GM08714 (cell line): ENCODE measurements around the gene NLRP3.
"Not testable (repeated sequence)": the region's sequence is repeated elsewhere in the genome, so short reads cannot be mapped to it uniquely, and the experiment has no call there.

Source experiments
- H3K4me3 ChIP-seq: fragments of 200-500 bp; sonication (Bioruptor generic); 2 replicates; pipeline ENCODE4 v1.5.1; 2014; ENCODE audit warnings: mild to moderate bottlenecking, low read length, inconsistent platforms
- ZNF274 ChIP-seq: IDR thresholded peaks from 2 replicates; pipeline ENCODE4 v1.6.1; 2012; ENCODE audit warnings: mild to moderate bottlenecking, low read depth, low read length

Gene NLRP3

DNA sequence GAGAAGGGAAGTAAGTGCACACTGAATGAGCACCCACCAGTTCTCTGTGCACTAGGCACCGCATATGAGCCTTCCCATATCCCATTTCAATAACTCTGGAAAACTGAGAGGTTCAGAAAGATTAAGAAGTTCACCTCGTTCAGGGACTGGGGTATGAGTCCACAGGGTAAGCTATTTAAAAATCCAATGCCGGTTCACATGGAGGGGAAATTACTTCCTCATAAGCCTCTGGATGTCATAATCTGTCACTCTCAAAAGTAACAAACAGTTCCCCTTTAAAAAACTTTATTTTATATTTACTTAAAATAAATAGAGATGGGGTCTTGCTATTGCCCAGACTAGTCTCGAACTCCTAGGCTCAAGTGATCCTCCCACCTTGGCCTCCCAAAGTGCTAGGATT lies 40.0 kb downstream of the NLRP3 start:
- no peak overlapping the region for H3K4me3 ChIP-seq
- no peak for TF ChIP-seq ZNF274

DNA sequence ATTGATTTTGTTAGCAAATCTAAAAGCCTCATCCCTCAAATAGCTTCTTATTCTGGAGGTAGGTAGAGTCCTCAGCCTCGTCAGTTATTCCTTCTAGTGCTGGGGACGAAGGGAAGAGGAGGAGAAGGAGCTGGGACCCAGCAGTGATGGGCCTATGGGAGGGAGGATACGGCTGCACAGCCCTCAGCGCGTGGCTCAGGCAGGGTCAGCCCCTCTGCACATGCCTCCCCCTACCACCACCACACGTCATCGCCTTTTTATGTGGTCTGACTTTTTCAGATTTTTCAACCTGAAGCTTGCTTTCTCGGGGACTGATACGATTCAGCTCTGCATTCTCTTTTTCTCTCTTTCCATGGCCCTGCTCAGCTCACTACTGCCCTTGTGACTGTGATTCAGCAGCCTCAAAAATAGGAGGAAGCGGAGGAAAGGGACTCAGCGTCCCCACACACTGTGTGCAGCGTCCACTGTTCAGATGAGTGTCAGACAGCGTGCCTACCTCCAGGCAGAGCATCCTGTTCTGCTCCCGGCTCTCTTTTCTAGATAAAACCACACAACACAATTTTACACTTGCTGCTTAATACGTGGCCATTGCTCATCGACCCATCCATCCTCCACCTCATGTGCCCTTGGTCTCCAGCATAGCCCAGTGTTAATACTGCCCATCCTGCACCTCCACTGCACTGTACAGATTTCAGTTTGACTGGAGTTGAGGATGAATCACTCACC lies 41.1 kb downstream of the NLRP3 start:
- no peak for TF ChIP-seq ZNF274
- H3K4me3 ChIP-seq, result no peak overlapping the region

DNA sequence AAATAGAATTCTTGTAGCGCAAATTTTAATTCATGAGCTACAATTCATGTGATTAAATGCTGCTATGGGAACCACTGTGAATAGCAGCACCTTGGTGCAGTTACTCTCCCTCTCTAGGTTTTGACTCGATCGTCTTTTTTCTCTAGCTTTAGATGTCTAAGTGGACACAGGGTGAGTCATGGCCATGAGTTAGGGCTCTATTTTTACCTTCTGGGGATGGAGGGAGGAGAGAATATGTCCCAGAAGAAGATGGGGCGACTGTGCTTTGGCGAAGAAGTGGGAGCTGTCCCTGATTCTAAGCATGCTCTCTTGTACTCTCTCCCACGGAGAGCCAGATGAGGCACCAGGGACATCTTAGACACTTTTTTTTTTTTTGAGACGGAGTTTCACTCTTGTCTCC lies 43.5 kb downstream of the NLRP3 start:
- no peak for TF ChIP-seq ZNF274
- H3K4me3 ChIP-seq, result no peak overlapping the region

DNA sequence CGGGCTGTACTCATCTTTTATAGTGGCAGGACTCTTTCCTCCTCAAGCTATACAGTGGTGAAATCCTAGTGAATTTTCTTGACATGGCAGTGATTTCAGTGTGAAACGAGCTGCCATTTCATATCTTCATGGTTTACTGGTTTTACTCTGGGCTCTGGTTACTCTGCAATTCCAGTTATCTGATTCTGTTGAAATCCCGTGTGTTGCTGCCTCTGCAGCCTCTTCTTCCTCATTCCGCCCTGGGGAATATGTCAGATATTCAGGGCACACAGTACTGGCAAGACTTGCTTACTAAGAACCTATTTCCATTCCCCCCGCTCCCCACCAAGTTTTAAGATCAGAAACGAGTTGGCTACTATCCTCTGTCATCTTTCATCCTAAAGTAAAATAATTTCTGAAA lies 49.8 kb downstream of the NLRP3 start:
- TF ChIP-seq ZNF274, result no peak

DNA sequence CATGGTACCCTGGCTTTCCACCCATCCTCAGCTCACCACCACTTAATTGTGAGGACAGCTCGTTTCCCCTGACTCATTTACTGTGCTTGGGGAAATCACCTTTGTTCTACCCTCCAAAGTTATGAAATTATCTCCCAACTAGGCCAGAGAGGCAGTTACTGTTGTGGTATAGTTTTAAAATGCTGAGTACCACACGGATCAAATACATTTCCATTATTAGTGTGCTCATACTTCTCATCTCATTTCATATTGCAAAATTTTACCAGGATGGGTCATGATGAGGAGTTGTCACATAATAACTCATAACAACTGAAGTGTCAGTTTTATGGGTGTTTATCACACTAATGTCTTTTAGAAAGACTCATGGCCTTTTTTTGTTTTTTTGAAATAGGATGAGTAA lies 51.2 kb downstream of the NLRP3 start:
- no peak overlapping the region for H3K4me3 ChIP-seq
- no peak for TF ChIP-seq ZNF274

More for the DNA sequence above, 49.8 kb downstream of the NLRP3 start:
- no peak overlapping the region for H3K4me3 ChIP-seq

DNA sequence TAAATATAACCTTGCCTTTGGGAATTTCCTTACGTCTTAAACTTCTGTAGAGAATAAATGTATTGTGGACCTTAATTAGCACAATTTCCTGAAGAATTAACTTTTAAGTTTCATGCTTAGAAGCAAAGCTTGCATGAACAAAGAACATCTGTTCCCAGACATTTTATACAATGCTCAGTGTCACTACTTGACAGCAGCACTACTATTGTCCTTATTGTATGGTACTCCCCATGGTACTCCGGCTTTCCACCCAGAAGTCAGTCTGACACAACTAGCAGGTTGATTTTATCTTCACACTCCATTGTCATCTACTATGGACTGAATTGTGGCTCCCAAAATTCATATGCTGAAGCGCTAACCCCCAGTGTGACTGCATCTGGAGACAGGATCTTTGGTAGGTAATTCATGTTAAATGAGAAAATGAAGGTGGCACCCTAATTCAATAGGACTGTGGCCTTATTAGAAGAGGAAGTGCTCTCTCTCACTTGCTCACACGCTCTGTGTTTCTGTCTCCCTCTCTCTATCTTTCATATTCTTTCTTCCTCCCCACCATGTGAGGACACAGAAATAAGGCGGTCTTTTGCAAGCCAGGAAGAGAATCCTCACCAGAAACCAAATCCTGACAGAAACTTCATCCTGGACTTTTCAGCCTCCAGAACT lies 52.6 kb downstream of the NLRP3 start:
- TF ChIP-seq ZNF274, result no peak
- H3K4me3 ChIP-seq, result no peak overlapping the region

DNA sequence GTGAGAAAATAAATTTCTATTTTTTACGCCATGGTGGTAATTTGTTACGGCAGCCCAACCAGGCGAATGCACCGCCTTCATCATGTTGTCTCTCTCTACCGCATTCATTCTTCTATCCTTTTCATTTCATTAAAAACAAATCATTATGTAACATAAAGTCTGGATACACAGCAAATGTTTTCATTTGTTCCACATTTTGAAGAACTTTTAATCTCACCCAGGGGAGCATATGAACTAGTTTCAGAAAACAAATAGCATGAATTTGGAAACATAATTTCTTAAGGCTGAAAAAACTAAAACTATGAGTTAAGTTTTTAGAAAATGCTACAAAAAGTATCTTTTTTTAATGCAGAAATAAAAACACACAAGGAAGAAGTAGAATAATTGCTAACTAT lies 53.2 kb downstream of the NLRP3 start:
- TF ChIP-seq ZNF274, result no peak
- no peak overlapping the region for H3K4me3 ChIP-seq

DNA sequence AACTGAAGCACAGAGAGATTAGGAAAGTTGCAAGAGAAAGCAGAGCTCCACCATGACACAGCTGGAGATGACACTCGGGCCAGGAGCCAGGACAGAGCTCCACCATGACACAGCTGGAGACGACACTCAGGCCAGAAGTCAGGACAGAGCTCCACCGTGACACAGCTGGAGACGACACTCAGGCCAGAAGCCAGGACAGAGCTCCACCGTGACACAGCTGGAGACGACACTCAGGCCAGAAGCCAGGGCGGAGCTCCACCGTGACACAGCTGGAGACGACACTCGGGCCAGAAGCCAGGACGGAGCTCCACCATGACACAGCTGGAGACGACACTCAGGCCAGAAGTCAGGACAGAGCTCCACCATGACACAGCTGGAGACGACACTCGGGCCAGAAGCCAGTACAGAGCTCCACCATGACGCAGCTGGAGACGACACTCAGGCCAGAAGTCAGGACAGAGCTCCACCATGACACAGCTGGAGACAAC lies 55.0 kb downstream of the NLRP3 start:
- not testable (repeated sequence) for H3K4me3 ChIP-seq

DNA sequence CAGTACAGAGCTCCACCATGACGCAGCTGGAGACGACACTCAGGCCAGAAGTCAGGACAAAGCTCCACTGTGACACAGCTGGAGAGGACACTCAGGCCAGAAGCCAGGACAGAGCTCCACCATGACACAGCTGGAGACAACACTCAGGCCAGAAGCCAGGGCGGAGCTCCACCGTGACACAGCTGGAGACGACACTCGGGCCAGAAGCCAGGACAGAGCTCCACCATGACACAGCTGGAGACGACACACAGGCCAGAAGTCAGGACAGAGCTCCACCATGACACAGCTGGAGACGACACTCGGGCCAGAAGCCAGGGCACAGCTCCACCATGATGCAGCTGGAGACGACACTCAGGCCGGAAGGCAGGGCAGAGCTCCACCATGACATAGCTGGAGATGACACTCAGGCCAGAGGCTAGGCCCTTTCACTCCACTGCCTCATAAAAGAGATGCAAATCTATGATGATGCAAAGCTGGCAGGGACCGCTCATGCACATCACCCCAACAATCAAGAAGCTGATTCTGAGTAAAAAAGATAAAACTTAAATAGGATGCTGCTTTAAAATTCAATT lies 55.6 kb downstream of the NLRP3 start:
- no peak overlapping the region for H3K4me3 ChIP-seq
- TF ChIP-seq ZNF274, result no peak

DNA sequence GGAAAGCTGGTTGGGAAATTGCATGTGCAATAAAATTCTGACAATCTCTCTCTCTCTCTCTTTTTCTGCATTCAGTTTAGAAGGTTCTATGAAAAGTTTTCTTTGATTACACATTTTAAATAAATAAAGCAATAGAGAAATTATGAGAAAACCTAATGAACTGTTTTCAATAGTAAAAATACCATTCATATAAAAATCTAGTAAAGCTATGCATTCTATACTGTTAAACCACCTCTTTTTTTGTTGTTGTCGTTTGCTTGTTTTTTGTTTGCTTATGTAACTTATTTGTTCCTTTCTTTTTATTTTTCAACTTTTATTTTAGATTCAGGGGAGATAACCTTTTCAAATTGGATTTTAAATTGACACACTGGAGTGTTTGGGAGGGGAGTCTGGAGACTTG lies 56.1 kb downstream of the NLRP3 start:
- no peak for TF ChIP-seq ZNF274
- no peak overlapping the region for H3K4me3 ChIP-seq

DNA sequence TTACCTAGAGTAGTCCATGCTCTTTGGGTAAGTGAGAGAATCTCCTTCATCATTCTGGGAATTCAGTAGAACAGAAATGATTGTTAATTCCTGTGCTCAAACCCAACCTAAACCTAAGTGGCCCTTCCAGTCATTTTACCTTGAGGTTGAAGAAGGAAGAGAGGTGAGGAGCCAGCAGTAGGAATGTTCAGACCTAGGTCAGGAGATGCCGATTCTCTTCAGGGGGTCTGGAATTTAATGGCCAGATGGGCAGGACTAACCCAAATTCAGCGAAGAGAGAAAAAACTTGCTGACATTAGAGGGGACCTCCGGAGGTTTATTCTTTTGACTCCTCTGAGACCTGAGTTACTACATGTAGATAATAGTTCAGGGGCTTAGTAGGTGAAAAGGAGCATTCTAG lies 58.4 kb downstream of the NLRP3 start:
- no peak for TF ChIP-seq ZNF274

DNA sequence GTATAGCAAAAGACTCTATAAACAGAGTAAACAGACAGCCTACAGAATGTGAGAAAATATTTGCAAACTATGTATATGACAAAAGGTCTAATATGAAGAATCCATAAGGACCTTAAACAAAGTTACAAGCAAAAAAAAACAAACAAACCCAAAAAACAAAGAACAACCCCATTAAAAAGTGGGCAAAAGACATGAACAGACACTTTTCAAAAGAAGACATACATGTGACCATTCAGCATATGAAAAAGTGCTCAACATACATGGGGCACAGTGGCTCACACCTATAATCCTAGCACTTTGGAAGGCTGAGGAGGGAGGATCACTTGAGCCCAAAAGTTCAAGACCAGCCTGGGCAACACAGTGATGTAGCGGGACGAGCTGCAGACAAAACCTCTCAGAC lies 59.8 kb downstream of the NLRP3 start:
- TF ChIP-seq ZNF274, result no peak
- H3K4me3 ChIP-seq, result no peak overlapping the region

More for the DNA sequence above, 58.4 kb downstream of the NLRP3 start:
- no peak overlapping the region for H3K4me3 ChIP-seq

DNA sequence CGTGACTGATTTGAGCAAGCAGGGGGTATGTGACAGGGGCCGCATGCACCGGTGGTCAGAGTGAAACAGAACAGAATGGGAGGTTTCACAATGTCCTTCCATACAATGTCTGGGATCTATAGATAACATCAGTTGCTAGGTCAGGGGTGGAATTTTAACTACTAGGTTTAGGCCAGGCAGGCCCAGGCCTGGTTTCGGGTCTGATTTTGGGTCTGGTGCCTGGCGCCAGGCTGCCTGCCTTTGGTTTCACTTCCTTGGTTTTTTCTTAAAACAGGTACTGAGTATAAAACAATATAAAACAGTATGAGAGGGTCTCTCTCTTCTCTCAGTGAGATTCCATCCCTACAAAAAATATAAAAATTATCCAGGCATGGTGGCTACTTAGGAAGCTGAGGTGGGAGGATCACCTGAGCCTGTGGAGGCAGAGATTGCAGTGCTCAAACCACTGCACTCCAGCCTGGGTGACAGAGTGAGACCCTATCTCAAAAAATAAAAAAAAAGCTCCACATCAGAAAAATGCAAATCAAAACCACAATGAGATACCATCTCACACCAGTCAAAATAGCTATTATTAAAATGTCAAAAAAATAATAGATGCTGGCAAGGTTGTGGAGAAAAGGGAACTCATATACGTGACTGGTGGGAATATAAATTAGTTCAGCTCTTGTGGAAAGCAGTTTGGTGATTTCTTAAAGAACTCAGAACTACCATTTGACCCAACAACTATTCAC lies 60.5 kb downstream of the NLRP3 start:
- not testable (repeated sequence) for H3K4me3 ChIP-seq

DNA sequence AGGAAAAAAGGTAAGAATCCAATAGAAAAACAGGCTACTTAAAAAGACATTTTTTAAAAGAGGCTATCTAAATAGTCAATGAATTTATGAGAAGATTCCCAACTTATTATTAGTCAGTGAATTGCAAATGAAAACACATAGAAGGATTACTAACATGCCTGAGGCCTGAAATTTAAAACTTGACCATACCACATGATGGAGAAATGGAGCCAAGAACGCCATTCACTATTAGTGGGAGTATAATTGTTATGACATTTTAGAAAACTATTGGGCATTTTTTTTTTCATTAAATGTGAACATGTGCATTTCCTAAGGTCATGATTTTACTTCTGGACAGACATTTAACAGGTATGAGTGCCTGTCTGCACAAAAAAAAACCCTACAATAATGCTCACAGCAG lies 66.8 kb downstream of the NLRP3 start:
- TF ChIP-seq ZNF274, result no peak
- no peak overlapping the region for H3K4me3 ChIP-seq

DNA sequence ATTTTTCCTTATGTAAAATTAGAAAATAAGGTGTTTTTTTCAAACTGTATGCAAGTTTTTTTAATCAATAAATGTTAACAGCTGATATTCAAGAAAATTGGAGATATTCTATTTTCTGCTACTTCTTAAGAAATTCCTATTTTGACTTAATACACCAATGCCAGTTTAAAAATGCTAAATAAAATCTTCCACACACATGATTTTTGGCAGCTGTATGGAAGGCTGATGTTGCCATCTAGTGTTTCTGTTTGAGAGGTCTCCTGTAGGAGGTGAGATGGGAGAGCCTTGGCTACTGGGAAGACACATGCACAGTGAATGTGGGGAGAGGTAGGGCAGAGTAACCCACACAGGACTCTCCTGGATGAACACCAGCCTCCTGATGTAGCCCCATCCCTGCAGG lies 71.1 kb downstream of the NLRP3 start:
- no peak for TF ChIP-seq ZNF274
- no peak overlapping the region for H3K4me3 ChIP-seq
